C1 segment of cervical spinal cord (tissue), 14 donors: ENCODE data around the gene LYZL6.
"Not testable (repeated sequence)": the region's sequence is repeated elsewhere in the genome, so short reads cannot be mapped to it uniquely, and the experiment has no call there.

ENCODE experiments used
- DNase-seq, 14 donors: peaks; one replicate each; lab custom pipeline; 2025; lab: John Stamatoyannopoulos, UW

The LYZL6 gene

DNA sequence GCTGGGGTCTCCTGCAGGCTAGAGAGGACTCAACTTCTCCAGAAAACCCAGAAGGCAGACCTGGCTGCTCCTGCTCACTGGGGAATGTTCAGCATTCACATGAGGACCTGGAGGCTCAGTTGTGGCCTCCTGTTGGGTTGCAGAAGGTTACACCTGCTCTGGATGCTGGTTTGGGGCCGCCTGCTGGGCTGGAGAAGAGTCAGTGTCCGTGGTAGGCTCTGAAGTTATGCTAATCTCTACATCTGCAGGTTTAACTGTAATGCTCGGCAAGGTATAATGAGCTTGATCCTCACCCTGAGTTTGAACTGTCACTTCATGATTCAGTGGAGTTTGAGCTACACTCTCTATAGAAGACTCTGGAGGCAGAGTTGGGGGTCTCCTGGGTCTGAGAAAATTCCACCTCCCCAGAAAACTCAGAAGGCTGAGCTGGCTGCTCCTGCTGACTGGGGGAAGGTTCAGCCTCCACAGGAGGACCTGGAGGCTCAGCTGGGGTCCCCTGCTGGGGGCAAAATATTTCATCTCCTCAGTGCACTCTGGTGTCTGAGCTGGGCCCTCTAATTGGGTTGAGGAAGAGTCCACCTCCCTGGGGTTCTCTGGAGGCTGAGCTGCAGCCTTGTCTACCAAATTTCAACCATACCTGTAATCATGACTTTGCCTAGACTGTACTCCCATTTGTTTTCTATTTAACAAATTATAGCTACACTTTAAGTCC, 36.4 kb downstream of the LYZL6 start:
- DNase-seq, result no peak

DNA sequence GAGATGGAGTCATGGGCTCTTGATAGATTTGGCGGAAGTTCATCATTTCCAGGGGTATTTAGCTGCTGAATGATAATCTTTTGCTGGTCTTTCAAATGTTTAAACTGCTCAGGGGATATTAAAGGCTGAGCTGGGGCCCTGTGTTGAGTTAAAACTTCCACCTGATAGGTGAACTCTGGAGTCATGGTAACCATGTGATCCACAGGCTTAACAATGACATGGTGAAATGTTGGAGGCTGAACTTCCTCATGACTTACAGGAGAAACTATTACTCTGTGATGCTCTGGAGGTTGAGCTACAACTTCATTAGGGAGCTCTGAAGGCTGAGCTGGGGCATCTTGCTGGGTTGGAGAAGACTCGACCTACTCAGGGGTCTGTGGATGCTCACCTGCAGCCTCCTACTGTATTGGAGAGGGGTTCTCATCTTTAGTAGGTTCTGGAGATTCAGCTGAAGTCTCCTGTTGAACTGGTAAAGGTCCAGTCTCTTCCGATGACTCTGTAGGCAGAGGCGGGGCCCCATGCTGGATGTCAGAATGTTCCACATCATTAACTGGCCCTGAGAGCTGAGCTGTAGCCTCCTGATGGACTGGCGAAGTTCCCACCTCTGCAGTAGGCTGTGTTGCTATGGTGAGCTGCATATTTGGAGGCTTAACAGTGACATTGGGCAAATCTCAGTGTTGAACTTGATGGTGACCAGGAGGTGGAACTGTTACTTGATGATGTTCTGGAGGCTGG, 37.2 kb downstream of the LYZL6 start:
- no peak for DNase-seq

DNA sequence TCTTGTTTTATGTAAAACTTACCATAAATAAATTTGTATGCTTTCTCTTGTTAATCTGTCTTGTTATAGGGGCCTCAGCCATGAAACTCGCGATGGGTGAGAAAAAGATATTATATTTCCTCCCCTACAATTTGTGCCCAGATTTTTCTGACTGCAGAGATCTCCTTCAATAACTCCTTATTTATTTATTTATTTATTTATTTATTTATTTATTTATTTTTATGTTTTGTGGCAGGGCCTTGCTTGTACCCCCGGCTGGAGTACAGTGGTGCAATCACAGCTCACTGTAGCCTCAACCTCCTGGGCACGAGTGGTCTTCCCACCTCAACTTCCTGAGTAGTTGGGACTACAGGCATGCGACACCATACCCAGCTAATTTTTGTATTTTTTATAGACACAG, 40.1 kb downstream of the LYZL6 start:
- DNase-seq, result no peak

DNA sequence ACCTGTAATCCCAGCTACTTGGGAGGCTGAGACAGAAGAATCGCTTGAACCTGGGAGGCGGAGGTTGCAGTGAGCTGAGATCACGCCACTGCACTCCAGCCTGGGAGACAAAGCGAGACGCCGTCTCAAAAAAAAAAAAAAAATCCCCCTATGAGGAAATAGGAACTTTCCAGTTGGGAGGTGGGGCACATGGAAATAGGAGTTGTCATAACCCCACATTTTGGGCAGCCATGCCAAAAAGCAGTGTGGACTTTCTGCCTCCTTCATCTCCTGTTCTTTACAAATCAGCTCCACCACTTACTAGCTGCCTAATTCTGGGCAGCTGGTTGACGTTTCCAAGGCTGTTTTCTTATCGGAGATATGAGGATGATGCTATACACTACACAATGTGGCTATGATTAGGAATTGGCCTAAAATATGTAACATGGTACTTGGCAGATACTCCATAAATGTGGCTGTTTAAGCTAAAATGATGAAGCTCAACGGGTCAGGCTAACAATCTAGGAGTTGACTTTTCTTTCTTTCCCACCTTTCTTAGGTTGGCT, 41.8 kb downstream of the LYZL6 start:
- DNase-seq, result no peak

DNA sequence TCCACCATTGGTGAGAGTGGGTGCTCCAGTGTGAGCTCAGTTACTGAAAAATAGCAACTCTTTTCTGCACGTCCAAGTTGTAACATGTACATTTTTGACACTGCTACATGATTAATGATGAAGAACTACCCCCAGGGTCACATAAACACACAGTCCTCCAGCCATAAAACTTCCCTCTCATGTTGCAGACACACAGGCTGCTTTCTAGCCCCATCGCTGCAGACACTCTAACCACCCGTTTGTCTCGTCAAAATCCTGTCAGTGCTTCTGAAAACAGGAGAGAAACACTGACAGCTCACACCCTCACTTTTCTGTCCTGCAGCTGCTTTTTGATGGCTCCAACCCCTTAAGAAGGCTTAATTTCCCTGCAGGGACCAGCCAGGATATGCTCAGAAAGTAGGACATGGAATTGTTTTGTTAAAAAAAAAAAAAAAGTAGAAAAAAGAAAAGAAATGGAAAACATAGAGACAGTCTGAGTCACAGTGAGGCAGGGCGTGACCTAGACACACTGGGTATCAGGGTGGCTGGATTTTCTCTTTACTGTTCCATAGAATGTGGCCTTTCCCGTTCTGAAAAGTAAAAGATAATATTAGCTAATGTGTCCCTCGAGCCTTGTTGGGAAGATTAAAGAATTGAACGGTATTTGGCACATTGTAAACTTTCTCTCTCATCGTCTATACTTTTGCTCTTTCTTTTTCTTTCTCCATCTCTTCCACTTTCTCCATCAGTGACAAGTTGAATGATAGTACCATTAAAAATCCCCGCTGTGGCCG, 42.6 kb downstream of the LYZL6 start:
- DNase-seq, result no peak

DNA sequence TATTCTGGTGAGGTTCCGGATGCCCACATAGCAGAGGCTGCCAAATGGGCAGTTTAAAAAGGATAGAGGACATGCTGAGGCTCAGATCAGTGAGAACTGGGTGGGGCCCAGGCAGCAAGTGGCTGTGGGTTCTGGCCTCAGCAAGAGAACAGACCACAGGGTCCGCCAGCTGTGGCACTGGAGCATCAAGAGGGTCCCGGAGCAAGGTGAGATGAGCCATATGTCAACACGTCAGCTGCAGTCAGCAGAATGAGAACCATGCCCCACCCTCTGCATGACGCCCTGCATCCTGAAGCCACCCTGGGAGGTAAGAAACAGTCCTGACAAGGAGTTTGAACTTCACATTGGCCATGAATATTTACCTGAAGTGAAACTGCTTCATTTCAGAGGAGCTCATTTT, 43.2 kb downstream of the LYZL6 start:
- DNase-seq, result no peak

DNA sequence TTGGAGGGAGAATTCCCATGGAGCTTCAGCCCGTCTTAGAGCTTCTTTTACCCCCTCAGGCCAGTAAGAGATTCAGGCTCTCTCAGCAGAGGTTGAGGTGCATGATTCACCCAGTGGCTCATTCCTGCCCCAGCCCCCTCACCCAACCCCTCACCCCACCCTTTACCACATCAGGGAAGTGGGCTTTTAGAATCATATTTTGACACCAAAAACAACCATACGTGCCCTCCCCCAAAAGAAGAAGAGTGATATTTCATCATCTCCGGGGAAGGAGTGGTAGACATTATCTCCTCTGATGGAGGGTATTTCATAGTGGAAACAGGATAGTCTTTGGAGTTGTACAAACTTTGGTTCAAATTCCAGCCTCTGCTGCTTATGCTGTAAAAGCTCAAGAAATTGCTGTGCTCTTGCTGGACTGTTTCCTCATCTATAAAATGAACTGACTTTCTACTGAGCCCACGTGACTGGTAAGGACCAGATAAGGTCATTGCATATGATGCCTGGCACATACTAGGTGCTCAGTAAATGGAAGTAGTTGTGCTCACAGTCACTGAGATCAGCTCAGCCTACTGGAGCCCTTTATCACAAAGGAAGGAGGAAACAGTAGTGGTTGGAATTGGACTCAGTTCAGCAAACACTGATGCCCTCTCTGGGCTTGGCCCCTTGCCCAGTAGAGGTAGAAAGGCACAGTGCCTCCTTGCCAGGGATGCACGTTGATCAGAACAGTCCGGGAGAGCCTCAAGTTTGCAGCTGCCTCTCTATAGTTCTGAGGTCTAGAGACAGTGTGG, 45.0 kb downstream of the LYZL6 start:
- no peak for DNase-seq

DNA sequence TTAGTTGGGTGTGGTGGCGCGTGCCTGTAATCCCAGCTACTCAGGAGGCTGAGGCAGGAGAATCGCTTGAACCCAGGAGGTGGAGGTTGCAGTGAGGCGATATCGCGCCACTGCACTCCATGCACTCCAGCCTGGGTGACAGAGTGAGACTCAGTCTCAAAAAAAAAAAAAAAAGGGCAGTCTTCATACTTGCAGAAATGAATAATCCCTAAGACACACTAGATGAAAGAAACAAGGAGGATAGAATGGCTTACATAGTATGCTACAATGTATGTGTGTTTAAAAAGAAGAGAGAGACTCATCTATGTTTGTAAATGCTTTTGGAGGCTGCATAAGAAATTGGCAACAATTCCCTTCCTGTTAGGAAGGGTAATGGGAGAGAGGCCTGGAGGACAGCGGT, 45.7 kb downstream of the LYZL6 start:
- not testable (repeated sequence) for DNase-seq

DNA sequence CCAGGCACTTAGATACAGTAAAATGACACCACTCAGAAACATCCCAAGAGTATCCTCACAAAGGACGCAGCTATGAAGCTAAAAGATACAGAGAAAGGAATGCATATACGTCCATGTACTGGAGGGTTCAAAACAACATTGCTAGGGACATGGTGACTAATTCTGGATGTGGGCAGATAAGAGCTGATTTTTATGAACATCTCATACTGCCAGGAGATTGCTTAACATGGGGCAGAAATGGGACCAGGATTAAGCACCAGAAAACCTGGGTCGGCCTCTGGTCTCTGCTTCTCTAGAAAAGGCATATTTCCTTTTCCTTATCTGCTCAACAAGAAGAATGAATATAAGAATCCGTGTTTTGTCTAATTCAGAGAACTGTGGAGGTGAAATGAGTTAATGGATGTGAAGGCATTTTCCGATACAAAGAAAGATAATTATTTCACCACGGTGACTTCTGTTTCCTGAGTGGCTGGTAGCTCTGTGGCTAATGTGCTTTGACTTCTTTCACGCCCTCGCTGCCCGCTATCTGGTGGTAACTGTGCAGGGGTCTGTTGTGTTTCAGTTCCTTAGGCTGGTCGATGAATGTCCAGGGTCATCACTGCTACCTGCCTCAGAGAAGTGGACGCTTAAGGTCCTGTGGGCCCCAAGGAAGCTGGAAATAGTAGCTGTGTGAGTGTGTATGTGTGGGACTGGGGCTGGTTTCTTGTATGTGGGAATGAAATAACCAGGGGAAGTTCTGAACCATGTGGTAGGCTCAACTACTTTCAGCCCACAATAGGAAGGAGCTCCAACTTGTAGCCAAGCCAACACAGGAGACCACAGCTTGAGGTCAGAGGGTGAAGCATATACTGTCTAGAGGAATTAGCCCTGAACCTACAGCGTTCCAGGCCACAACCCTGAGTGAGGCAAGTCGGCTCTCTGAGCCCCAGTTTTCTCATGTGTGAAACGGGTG, 47.6 kb downstream of the LYZL6 start:
- no peak for DNase-seq

DNA sequence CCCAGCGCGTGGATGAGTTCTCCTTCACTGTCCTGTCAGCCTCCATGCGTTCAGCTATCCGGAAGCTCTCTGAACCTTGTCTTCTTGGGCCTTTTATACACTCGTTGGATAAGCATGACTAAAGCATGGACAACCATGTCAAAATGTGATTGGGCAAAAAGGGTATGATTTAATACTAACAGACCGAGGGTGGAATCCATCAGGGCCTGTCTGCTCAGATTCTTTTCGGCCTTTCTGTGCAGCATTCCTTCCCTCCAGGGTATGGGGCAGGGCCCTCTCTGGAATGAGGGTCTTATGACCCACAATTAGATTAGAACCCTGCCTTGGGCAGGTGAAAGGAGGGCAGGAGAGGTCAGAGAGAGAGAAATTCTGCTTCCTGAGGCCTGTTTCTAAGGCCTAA, 49.3 kb downstream of the LYZL6 start:
- no peak for DNase-seq

DNA sequence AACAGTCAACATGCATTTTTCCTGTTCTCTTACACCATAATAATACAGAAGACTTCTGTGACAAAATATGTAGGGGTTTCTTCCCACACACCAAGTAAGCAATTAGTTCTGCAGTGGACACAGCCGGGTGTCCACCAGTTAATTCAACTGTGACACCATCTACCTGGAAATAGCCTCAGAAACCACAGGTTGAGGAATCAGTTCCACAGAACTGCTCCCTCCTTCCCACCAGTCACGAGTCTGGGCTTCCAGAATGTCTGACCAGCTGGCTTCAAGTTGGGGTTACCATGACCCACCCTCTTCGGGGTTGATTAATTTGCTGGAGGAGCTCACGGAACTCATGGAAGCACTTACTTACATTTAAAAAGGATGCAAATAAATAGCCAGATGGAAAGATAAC, 49.8 kb downstream of the LYZL6 start:
- DNase-seq, result no peak

DNA sequence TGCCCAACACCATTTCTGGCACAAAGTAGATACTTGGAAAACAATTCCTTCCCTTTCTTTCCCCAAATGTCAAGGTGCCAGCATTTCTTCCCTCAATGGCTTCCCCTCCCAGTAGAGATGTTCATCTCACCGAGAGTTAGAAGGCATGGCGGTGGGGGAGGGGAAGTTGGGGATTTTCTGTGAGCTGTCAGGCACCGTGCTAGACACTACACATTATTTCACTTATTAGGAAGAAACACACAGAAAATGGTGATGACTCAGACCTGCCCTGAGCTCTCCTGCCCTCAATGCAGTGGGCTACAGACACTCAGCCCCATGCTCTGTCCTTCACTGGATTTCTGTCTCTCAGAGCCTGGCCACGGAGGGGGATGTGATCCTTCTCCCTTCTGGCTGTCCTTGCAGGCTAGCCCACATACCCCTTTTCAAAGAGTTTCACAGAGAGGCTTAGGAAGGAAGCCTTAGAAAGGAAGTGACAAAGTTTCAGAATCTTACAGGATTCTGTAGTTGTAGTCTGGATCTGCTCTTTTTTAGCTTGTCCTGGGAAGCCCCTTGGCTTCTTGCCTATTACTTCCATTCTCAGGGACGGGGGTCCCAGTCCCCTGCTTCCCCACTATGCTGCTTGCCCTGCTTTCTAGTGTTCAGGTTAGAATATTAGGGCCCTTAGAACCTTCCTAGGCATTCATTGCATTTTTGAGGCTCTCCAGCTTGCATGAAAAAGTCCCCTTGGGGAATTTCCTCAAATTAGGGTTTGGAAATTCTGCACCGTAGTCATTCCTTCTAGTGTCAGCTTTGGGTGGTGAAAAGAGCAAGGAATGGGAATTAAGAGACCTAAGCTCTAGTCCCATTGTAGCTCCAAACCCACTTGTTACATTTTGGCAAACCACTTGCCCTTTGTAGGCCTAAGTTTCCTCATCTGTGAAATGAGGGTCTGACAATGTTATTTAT, 51.1 kb downstream of the LYZL6 start:
- DNase-seq, result no peak

DNA sequence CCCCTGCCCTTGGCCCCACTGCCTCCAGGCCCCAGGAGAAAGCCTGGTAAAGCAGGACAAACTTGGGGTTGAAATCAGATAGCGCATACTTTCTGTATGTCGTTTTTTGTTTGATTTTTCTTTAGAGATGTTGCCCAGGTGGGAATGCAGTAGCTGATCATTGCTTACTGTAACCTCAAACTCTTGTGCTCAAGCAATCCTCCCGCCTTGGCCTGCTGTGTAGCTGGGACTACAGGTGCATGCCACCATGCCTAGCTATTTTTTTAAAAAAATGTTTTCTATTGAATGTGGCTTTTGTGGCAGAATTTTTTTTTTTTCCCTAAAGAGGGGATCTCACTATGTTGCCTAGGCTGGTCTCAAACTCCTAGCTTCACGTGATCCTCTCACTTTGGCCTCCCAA, 52.2 kb downstream of the LYZL6 start:
- no peak for DNase-seq

DNA sequence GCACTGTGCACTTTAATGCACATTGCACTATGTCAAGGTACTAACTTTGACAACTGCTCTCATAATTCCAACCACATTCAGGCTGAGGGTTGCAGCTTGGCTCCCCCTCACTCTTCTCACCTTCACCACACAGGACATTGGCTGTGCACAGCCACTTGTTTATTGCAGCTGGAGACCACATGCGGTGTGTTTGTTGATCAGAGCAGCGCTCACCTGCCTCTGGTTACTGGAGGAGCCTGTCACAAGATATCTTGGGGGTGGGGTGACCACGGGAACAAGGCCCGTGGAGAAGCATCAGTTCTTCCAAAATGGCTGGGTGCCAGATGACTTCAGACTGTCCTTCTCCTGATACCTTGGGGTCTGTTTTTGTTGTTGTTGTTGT, 52.7 kb downstream of the LYZL6 start:
- no peak for DNase-seq

DNA sequence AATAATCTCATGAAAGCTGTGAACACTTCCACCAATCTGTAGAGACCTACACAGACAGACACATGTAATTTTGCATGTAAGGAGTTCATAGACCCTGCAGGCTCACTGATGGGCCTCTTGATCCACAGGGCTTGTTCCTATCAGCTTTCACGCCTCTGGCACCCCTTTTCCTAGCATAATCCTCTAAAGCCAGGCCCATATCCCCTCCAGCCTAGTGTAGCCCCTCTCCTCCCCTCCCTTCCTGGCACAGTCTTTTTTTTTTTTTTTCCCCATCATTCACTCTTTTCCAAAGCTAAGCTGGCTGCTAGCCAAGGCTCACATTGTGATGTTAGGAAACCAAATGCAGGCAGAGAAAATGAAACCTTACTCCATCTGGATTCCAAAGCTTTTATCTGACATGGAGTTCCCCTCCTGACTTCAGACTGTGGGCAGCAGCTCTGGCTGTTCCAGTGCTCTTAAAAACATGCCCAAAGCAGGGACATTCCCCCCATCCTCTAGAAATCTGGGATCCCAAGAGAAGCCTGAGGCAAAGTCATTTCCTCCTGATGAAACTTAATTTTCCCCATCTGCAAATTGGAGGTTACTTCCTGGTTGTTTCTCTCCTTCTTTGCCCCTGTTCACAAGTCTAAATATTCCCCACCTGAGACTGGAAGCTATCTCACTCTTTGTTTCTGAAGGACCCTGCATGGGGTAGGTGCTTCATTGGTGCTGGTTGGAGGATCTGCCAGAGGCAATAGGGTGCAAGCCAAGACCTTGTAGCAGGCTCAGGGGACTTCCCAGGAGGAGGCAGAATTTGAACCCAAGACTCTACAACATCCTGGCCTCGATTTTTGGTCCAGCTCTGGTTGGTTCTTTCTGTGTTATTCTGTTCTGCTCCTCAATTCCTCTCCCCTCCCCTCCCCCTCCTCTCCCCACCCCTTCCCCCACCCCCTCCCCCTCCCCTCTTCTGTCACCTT, 53.4 kb downstream of the LYZL6 start:
- peak in 1 of 14 donors; percentile 5 for DNase-seq

DNA sequence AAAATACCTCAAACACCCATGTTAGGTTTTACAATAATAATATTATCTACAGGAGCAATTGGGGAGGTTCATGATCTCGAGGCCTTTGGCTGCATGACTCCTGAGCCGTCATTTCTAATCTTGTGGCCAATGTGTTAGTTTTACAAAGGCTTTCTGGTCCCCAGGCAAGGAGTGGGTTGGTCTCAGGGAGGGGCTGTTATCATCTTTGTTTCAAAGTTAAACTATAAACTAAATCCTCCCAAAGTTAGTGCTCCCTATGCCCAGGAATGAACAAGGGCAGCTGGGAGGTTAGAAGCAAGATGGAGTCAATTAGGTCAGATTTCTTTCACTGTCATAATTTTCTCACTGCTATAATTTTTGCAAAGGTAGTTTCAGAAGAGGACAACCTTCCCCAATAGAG, 54.3 kb downstream of the LYZL6 start:
- no peak for DNase-seq
